SK-MEL-5 (cell line): ENCODE measurements around the gene PEX14. TPM values are rescaled to one million over a fixed set of nuclear protein-coding genes. Genes with fewer than 3 reads are reported as not detected.

Source experiments
- DNase-seq: peaks from one replicate; pipeline ENCODE4 v3.0.0-alpha.2; 2016; ENCODE audit warnings: low read depth, low spot score
- in situ Hi-C: cut with HindIII; loops from 2 replicates; pipeline ENCODE4 v1.10.0; 2016; ENCODE audit warnings: low sequenced_read_pairs, high pct_unique_total_duplicates, low pct_unique_long_range_greater_than_20kb
- total RNA-seq: library from RNA; depleted of rRNA; stranded (reverse); fragments of >200 nt; shearing (Covaris generic); gene quantifications from 2 replicates; pipeline ENCODE4 v1.2.3, GENCODE V29; 2014

Gene PEX14
- total RNA-seq, 1 experiment from 2014 or later: 9.7 TPM

DNA sequence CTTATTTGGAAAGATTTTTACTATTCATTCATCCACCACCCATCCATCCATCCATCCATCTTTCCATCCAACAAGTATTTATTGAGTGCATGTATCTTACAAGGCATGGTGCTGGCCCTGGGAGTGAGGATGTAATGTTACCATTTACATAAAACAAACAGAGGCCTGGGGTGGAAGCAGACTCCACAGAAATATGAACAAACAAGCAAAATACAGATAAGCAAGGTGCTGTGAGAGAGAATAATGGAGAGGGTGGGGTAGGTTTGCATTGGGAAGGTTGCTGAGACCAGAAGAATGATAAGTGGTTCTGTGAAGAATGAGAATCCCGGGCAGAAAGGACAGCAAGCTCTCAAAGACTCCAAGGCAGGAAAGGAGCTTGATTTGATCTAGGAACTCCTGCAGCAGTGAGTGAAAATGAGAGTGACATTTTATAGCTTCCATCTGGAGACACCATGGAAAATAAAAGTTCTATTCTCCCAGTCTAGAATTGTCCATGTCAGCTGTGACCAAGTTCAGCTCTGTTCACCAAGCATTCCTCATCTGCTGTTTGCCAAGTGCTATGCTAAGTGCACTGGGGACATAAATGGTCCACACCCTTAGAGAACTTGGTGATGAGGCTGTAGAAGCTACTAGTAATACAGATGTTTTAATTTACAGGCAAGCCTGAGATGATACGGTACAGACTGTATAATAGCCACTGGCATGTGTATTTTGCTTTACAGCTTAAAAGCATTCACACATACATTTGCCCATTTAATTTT, 75.3 kb downstream of the PEX14 start:
- no peak for DNase-seq
- in situ Hi-C loops: no loop called here

DNA sequence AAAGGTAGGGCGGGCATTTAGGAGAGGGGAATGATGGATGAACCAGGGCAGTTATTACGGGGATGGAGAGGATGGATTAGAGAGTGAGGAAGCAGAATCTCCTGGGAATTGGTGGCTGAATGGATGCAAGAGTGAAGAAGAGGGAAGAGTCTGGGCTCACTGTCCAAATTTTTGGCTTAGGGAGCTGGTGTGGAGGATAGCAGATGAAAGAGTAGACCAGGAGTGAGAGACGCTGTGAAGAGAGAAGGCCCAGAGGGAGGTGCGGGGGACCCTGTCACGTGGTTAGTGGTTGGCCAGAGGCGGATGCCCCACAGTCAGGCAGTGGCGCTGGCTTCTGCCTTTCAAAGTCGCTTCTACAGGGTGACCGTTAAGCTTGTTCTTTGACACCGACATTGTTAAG, 78.4 kb downstream of the PEX14 start:
- in situ Hi-C loops: no loop called here
- no peak for DNase-seq

DNA sequence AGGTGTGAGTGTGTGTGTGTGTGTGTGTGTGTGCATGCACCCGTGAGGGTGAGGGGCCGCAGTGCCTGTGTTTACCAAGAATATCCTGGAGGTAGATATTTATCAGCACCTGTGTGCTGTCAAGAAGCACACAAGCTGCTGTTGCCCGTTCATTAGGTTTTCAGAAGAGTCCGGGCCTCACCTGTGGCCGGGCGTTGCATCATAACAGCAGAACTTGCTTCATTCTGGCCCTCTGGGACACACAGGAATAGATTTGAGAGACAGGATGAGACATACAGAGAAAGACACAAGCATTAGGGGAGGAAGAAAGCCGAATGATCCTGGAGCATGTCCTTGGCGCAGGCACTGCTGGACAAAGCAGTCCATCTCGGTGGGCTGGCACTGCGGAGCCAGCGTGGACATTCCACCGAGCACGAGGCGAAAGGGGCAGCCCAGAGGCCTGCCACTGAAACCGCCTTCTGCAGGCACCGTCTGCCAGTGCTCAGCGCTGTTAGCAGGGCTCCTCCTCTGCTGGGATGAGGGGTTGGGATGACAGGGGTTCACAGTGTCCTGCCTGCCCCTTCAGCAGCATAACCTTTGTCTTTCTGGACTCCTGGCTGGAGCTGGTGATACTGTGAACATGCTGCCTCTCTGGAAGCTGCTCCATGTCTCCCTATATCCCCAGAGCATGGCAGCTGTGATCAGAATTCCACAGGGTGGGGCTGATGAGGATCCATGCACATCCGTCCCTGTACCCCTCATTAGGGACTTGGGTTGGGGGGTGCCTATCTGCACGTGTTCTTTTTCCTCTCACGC, 81.1 kb downstream of the PEX14 start:
- in situ Hi-C loops: no loop called here
- DNase-seq: no peak

DNA sequence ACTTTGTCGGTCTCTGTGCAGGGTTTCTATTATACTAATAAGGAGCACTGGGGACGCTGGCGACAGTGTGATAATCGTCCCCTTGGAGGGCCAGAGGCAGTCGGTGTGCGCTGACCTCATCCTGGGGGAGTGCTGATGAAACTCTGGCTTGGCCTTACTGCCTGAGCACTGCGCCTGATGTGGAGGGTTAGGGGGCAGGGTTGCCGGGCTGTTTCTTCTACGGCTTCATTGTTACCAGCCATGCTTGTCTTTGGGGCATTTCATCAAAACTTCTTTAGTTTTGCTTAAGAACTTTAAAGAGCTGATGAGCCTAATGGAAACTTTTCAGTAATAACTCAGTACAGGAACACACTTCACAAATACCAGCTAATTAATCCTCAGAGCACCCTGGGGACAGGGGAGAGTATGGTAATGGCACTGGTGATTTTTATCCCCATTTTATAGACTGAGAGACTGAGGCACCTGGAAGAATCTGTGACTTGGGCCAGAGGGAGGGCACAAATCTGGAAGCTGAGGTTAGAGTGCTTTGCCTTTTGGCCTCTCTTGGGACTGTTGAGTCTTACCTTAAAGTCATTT, 81.8 kb downstream of the PEX14 start:
- in situ Hi-C loops: no loop called here
- DNase-seq: no peak

DNA sequence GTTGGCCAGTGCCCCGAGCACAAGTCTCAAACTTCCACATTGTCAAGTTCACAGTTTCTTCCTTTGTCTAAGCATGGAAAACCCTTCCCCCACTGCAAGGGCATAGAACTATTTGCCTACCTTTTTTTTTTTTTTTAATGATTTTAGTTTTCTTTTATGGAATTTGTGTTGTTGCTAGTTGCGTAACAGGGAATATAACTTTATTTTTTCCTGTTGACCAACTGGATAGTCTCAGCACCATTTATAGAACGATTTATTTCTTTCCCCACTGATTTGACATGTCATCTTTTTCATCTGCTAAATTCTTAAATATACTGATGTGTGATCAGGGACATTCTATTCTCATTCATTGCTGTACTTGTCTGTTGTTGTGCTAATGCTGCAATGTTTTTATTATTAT, 83.0 kb downstream of the PEX14 start:
- DNase-seq: no peak
- in situ Hi-C loops: no loop called here

DNA sequence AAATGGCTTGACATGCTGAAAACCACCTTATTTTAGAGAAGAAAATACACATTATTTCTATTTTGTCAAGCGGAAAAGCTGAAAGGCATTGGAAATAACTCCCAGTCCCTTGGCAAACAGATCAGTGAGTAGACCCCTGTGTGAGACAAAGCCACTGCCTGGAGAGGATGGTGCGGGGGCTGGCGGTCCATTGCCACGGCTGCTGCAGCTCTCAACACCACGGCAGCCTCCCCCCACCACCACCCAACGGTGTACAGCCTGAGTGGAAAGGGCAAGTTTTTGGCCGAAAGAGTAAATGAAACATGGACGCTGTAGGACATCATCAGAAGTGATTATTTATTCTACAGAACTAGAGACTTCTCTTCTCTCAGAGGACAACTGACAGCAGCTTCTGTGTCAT, 84.6 kb downstream of the PEX14 start:
- no peak for DNase-seq
- in situ Hi-C loops: no loop called here

DNA sequence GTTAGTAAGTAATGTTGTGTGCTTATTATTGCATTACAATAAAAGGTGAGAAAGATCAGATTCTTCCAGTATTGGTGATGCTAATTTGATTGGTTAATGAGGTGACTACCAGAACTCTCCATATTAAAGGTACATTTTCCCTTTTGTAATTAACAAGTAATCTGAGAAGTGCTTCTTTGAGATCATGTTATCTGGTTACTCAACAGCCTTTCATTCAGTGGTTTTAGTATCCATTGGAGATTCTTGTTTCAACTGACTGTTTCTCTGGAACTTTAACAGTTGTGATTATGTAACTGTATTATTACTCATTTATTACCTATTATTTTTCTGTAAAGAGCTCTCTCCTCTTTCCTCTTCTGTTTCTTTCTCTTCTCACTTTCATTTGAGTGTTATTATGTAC, 86.7 kb downstream of the PEX14 start:
- no peak for DNase-seq

DNA sequence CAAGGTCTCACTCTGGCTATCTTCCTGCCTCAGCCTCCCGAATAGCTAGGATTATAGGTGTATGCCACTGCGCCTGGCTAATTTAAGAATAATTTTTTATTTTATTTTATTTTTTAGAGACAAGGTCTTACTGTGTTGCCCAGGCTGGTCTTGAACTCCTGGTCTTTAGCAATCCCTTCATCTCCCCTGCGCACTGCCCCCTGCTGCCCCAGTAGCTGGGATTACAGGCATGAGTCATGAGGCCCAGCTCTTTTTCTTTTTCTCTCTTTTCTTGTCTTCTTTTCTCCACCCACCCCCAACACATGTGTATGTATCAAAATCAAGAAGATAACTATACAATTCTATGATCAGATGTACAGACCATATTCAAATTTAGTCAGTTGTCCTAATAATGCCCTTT, 87.2 kb downstream of the PEX14 start:
- DNase-seq: peak; percentile 15
- in situ Hi-C loops: no loop called here

More for the DNA sequence above, 86.7 kb downstream of the PEX14 start:
- in situ Hi-C loops: no loop called here

DNA sequence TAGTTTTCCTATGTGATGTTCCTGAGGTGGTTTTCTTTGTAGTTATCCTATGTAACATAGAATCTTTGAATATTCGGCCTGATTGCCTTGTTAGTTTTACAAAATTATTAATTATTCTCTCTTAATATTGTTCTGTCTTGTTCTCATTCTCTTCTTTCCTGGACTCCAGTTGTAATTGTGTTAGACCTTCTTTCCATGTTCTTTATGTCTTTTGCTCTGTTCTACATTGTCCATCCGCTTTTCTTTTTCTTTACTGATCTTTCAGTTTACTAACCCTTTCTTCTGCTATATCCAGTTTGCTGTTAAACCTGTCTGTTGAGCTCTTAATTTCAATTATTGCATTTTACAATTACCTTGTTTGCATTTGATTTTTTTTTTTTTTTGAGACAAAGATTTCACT, 89.3 kb downstream of the PEX14 start:
- in situ Hi-C loops: no loop called here
- no peak for DNase-seq

DNA sequence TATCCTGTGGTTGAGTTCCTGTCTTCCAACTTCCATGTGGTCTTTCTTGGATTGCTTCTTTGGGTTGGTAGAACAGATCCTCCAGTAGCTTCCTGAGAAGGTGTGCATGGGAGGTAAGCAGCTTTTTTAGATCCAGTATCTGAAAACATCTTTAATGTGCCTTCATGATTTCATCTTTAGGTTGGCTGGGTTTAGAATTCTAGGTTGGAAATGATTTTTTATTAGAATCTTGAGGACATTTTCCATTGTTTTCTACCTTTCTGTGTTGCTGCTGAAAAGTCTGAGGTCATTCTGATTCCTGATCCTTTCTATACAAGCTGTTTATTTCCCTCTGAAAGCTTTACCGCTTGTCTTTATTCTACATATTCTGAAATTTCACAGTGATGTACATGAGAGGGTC, 94.8 kb downstream of the PEX14 start:
- in situ Hi-C loops: no loop called here
- DNase-seq: no peak

DNA sequence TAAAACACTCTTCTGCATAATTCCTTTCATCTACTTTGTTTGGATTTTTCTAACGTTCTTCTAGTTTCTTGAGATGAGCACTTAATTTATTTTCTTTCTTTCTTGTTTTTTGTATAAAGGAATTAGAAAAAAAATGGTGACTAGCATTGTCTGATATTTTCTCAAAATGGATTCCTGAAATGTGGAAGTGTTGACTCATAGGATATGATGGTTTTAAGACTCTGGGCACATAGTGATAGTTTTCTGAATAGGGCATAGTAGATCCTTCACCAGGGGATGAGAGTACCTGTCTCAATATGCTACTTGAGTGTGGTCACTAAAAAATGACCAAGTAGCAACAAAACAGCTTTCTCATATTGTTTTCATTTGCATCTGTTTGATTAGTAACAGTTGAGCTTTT, 100.9 kb downstream of the PEX14 start:
- in situ Hi-C loops: no loop called here
- DNase-seq: no peak

DNA sequence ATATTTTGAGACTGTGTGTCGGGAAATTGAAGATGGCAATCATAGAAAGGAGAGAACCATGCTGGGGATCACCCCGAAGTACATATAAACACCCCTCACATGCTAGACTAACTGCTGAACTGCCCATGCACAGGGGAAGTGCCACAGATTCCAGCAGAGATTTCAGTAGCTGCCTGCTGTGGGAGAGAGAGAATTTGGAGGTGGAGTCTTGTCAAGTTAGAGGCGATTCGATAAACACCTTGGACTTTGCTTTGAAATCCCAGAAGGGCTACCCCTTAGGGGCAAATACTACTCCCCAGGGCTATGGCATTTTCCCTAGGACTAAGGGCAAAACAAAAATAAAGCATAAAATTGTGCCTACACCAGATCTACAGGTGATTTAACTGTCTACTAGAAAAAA, 103.3 kb downstream of the PEX14 start:
- in situ Hi-C loops: no loop called here
- no peak for DNase-seq

DNA sequence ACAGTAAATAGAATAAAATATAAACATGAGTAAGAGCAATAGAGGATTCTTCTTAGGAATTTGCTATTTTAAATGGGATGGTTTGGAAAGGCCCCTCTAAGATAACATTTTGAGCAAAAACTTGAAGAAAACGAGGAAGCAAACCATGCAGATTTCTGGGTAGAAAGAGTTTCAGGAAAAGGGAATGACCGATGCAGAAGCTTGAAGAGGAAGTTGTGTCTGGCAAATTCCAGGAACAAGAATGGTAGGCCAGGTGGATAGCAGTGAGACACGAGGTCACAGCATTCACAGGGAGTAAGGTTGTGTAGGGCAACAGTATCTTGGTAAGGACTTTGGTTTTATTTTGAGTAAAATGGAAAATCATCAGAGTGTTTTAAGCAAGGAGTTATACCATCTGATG, 108.9 kb downstream of the PEX14 start:
- no peak for DNase-seq
- in situ Hi-C loops: no loop called here

DNA sequence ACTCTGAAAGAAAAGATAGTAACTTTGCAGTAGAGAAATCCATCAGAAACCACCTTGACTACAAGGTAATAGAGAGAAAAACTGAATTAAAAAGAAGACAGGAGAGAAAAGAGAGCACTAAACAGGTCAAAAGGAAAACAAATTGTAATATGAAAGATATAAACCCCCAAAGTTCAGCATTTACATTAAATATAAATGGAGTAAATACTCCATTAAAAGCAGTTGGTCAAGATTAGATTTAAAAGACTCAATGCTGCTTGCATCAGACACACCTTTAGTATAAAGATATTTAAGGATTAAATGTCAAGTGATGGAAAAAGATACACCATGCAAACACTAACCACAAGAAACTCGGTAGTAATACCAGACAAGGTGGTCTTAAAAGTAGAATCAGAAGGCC, 110.5 kb downstream of the PEX14 start:
- in situ Hi-C loops: no loop called here

DNA sequence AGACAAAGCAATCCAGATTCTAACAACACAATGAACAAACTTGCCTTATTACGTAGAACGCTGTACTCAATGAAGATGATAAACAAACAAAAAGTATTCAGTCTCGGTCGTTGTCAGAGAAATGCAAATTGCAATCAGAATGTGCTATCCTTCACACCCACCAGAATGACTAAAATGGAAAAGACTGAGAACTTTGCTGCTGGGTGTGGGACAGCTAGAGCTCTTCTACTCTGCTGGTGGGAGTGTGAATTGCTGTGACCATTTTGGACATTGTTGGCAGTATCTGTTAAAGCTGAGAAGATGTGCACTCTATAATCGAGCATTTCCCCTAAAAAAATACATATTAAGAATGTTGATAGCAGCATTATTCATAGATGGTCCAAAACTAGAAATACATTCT, 111.4 kb downstream of the PEX14 start:
- in situ Hi-C loops: no loop called here
- DNase-seq: no peak

More for the DNA sequence above, 110.5 kb downstream of the PEX14 start:
- DNase-seq: no peak

DNA sequence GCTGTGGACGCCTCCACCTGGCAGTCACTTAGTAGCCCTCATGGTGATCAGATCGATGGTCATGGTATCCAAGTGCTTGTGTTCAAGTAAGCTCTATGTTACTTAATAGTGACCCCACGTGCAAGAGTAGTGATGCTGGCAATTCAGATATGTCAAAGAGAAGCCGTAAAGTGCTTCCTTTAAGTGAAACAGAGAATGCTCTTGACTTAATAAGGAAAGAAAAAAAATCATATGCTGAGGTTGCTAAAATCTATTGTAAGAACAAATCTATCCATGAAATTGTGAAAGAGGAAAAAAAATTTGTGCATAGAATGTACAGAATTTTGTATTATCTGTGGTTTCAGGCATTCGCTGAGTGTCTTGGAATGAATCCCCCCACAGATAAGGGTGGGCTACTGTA, 113.9 kb downstream of the PEX14 start:
- in situ Hi-C loops: no loop called here
- DNase-seq: no peak

DNA sequence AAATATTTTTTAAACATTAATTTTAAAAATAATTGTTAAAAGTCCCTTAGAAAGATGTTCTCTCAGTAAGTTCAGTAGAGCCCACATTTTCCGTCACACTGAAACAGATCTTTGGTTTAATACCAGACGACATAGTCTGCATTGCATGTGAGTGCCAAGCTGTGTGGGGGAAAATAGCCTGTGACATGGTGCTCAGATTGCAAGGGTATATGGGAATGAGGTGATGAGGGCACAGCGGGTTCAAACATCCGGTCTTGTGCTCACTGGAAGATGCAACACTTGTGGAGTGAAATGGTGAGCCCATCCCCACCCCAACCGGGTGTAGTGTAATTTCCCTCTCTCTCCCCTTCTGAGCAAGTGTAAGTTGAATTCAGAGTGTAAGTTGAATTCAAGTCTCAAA, 114.3 kb downstream of the PEX14 start:
- no peak for DNase-seq
- in situ Hi-C loops: no loop called here

DNA sequence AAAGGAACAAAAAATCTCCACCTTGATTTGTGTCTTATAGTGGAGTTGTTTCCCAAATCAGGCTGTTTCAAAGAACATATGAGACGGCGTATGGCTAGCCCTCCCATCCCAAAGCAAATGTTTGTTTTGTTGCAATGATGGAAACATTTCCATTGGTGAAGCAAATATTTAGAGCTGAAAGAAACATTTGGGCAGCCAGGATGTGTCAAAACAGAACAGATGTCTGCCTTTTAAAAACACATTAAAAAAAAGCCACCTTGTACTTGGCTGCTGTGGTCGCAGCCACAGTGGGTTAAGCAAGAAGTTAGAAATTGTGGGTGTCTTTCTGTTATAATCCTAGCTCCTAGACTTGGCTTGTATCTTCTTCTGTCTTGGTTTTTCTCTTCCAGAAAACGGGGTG, 116.3 kb downstream of the PEX14 start:
- DNase-seq: no peak
- in situ Hi-C loops: no loop called here

DNA sequence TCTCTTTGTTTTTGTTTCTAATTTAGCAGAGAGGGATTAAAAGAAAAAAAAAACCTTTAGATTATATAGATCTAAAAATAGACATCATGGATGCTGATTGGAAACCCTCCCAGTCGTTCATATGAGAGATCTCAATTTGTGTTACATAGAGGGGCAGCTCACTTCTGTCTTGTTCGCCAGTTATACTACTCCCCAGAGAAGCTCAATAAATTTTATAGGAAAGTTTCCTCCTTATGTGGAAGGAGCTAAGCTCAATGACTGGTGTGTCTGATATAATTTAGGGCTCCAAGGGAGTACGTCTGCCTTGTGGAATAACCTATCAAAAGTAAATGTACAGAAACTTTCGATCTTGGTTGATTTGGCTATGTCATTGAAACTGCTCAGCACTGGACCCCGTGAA, 117.6 kb downstream of the PEX14 start:
- in situ Hi-C loops: no loop called here
- no peak for DNase-seq
